Measurements from ENCODE around the gene ADGRV1. TPM values are rescaled to one million over a fixed set of nuclear protein-coding genes. Genes with fewer than 3 reads are reported as not detected.

ADGRV1 gene
- total and polyA plus RNA-seq, 7 experiments from 2014 or later = 0.32 to 1.1 TPM; not detected in 5

DNA sequence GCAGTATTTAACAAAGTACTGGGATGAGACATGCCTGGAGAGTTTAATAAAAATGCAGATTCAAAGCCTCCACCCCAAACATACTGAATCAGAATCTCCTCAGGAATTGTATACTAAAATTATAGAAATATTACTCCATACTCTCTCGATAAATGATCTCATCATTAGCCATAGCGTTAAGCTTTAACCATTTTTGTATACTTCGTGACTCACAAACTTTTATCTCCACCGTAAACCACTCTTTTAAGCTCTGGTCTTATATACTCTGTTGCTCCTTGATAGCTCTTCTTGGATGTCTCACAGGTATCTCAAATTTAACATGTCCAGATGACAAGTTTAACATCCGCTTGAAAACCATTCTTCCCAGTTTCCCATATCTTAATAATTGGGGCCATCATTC is 327.8 kb downstream of the ADGRV1 start:
- POLR2A ChIA-PET = no interaction called here
- H3K9me3 Mint-ChIP-seq = no peaks in the 10 kb centered on the region

DNA sequence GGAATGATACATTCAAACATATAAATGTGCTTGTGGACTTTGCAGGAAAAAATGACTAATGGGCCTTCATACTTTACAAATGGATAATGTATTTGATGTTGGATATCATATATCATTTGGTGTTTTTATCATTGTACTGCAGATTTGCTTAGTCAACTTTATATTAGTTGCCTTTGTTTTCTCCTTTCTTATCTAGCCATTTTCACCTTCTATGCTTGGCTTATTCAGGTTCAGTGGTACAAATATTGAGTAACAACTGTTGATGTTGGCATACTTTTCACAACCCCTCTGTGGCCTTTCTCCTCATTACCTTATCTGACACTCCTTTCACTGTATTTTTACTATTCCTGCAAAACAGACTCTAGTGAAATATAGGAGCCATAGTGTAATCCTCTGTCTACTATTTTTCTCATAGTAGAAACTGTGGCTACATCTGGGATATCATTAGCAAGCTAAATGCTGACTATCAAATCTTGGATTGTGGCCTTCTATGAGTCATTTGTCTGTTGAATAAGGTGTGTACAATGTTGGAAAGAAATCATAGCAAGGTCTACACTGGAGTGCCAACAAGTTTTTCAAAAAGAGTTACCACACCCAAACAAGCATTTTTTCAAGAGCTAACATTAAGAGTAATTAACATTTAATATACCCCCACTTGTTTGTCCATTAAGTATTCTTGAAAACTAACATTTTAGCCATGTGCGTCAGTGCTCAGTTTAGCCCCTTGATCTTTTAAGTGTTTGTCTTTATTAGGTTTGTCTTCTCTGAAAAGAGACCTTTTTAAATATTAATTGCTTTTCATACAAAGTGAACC is 330.1 kb downstream of the ADGRV1 start:
- H3K4me3 Mint-ChIP-seq = no peak overlapping the region
- intact Hi-C loops (cut with micrococcal nuclease) = no loop called here
- Histone ChIP-seq H3K4me1 (ENCODE audit: control insufficient read depth in 2 of 2, insufficient read depth in 2 of 2, low read length in 2 of 2) (no peaks in the 10 kb centered on the region), H3K9me3 (ENCODE audit: control insufficient read depth in 2 of 3, low read length in 3 of 3) (no peaks in the 10 kb centered on the region), H3K36me3 (ENCODE audit: control insufficient read depth in 2 of 3, insufficient read depth in 3 of 3, low read length in 3 of 3) (no peaks in the 10 kb centered on the region), H3K27me3 (ENCODE audit: control insufficient read depth in 2 of 2, insufficient read depth in 2 of 2, low read length in 2 of 2) (no peaks in the 10 kb centered on the region), H3K4me3 (ENCODE audit: low read length) (no peak overlapping the region), H3K27ac (ENCODE audit: low read depth, low read length) (no peak overlapping the region)
- no peaks in the 10 kb centered on the region for H3K36me3 Mint-ChIP-seq
- DNase-seq (no peak), ATAC-seq (no peak)
- ChIA-PET CTCF (no interaction called here), POLR2A (no interaction called here)
- no peaks in the 10 kb centered on the region for H3K4me1 Mint-ChIP-seq
- no peak overlapping the region for H3K27ac Mint-ChIP-seq
- no peaks in the 10 kb centered on the region for H3K9me3 Mint-ChIP-seq
- H3K27me3 Mint-ChIP-seq = peaks cover 4 to 18% (median 7%) of the 10 kb centered on the region in 5 donors

More for the DNA sequence above, 327.8 kb downstream of the ADGRV1 start:
- Mint-ChIP-seq H3K4me1 (no peaks in the 10 kb centered on the region), H3K27ac (no peak overlapping the region), H3K36me3 (no peaks in the 10 kb centered on the region), H3K4me3 (no peak overlapping the region), H3K27me3 (peaks cover 4 to 20% (median 11%) of the 10 kb centered on the region in 5 donors)
- no peak overlapping the region for H3K27ac ChIP-seq (ENCODE audit: low read depth, low read length)
- no peaks in the 10 kb centered on the region for H3K27me3 ChIP-seq (ENCODE audit: control insufficient read depth in 2 of 2, insufficient read depth in 2 of 2, low read length in 2 of 2)
- intact Hi-C loops (cut with micrococcal nuclease) = no loop called here
- H3K36me3 ChIP-seq (ENCODE audit: control insufficient read depth in 2 of 3, insufficient read depth in 3 of 3, low read length in 3 of 3) = no peaks in the 10 kb centered on the region
- CTCF ChIA-PET = no interaction called here
- DNase-seq (no peak), ATAC-seq (no peak)
- H3K9me3 ChIP-seq (ENCODE audit: control insufficient read depth in 2 of 3, low read length in 3 of 3) = no peaks in the 10 kb centered on the region
- H3K4me1 ChIP-seq (ENCODE audit: control insufficient read depth in 2 of 2, insufficient read depth in 2 of 2, low read length in 2 of 2) = no peaks in the 10 kb centered on the region
- H3K4me3 ChIP-seq (ENCODE audit: low read length) = no peak overlapping the region

DNA sequence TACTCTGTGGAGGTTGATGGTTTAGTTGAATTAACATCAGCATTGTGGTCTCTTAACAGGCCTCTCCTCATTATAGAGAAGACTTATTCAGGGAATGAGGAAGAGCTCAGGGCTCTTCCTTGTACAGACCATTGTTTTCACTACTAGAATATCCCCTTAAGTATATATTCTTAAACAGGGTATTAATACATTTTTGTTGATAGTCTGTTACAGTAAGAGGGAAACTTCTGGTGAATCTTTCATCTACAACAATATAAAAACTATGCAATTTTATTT is 330.7 kb downstream of the ADGRV1 start:
- ChIA-PET CTCF (no interaction called here), POLR2A (no interaction called here)
- no peak overlapping the region for H3K4me3 Mint-ChIP-seq
- Histone ChIP-seq H3K4me1 (ENCODE audit: control insufficient read depth in 2 of 2, insufficient read depth in 2 of 2, low read length in 2 of 2) (no peaks in the 10 kb centered on the region), H3K27me3 (ENCODE audit: control insufficient read depth in 2 of 2, insufficient read depth in 2 of 2, low read length in 2 of 2) (no peaks in the 10 kb centered on the region), H3K36me3 (ENCODE audit: control insufficient read depth in 2 of 3, insufficient read depth in 3 of 3, low read length in 3 of 3) (no peaks in the 10 kb centered on the region), H3K9me3 (ENCODE audit: control insufficient read depth in 2 of 3, low read length in 3 of 3) (no peaks in the 10 kb centered on the region), H3K4me3 (ENCODE audit: low read length) (no peak overlapping the region), H3K27ac (ENCODE audit: low read depth, low read length) (no peak overlapping the region)
- H3K4me1 Mint-ChIP-seq = no peaks in the 10 kb centered on the region
- DNase-seq (no peak), ATAC-seq (no peak)
- no peaks in the 10 kb centered on the region for H3K36me3 Mint-ChIP-seq
- H3K27me3 Mint-ChIP-seq = peaks cover 0 to 17% (median 7%) of the 10 kb centered on the region in 5 donors
- intact Hi-C loops (cut with micrococcal nuclease) = no loop called here
- no peak overlapping the region for H3K27ac Mint-ChIP-seq
- no peaks in the 10 kb centered on the region for H3K9me3 Mint-ChIP-seq

DNA sequence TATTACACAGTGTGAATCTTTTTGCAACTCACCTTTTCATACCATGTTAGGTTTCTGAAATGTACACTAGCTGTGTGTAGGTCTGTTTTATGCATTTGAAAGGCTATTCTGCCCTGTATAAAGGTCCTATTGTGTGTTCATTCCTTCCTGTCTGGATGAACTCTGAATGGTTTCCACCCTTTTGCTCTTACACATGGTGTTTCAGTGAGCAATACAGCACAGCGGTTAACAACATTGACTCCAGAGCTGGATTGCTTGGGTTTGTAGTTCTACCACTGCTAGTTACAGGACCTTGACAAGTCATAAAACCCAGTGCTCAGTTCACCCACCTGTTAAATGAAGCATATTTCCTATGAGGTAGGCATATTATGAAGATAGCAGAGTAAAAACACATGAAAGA is 331.6 kb downstream of the ADGRV1 start:
- ChIA-PET CTCF (no interaction called here), POLR2A (interaction anchor here (0.7 kb wide), 1 partner anchor 27 kb away, joined by 3 read pairs; no protein-coding TSS in a partner anchor)

GRCh38 chr5:90894866-90895420 is 336.3 kb downstream of the ADGRV1 start:
- Mint-ChIP-seq H3K9me3 (no peaks in the 10 kb centered on the region), H3K36me3 (no peaks in the 10 kb centered on the region), H3K4me3 (no peak overlapping the region), H3K27ac (no peak overlapping the region), H3K4me1 (peaks cover 0 to 2% (median 0%) of the 10 kb centered on the region in 7 donors), H3K27me3 (peaks cover 0 to 3% (median 0%) of the 10 kb centered on the region in 5 donors)
- Histone ChIP-seq H3K27ac (ENCODE audit: low read depth, low read length) (no peak overlapping the region), H3K36me3 (ENCODE audit: control insufficient read depth in 2 of 3, insufficient read depth in 3 of 3, low read length in 3 of 3) (no peaks in the 10 kb centered on the region), H3K4me3 (ENCODE audit: low read length) (no peak overlapping the region), H3K27me3 (ENCODE audit: control insufficient read depth in 2 of 2, insufficient read depth in 2 of 2, low read length in 2 of 2) (no peaks in the 10 kb centered on the region), H3K4me1 (ENCODE audit: control insufficient read depth in 2 of 2, insufficient read depth in 2 of 2, low read length in 2 of 2) (no peaks in the 10 kb centered on the region), H3K9me3 (ENCODE audit: control insufficient read depth in 2 of 3, low read length in 3 of 3) (no peaks in the 10 kb centered on the region)
- DNase-seq = no peak
- ChIA-PET CTCF (interaction anchor here (1.1 kb wide), 1 partner anchor 37 kb away, joined by 3 read pairs; no protein-coding TSS in a partner anchor), POLR2A (no interaction called here)
- no peak for ATAC-seq
- intact Hi-C loops (cut with micrococcal nuclease) = no loop called here

More for the DNA sequence above, 331.6 kb downstream of the ADGRV1 start:
- Histone ChIP-seq H3K4me1 (ENCODE audit: control insufficient read depth in 2 of 2, insufficient read depth in 2 of 2, low read length in 2 of 2) (no peaks in the 10 kb centered on the region), H3K4me3 (ENCODE audit: low read length) (no peak overlapping the region), H3K27ac (ENCODE audit: low read depth, low read length) (no peak overlapping the region), H3K36me3 (ENCODE audit: control insufficient read depth in 2 of 3, insufficient read depth in 3 of 3, low read length in 3 of 3) (no peaks in the 10 kb centered on the region), H3K27me3 (ENCODE audit: control insufficient read depth in 2 of 2, insufficient read depth in 2 of 2, low read length in 2 of 2) (no peaks in the 10 kb centered on the region), H3K9me3 (ENCODE audit: control insufficient read depth in 2 of 3, low read length in 3 of 3) (no peaks in the 10 kb centered on the region)
- Mint-ChIP-seq H3K9me3 (no peaks in the 10 kb centered on the region), H3K4me3 (no peak overlapping the region), H3K4me1 (no peaks in the 10 kb centered on the region), H3K27me3 (peaks cover 0 to 16% (median 7%) of the 10 kb centered on the region in 5 donors), H3K27ac (no peak overlapping the region), H3K36me3 (no peaks in the 10 kb centered on the region)
- ATAC-seq = no peak
- no peak for DNase-seq
- intact Hi-C loops (cut with micrococcal nuclease) = no loop called here

GRCh38 chr5:90897618-90898017 is 339.0 kb downstream of the ADGRV1 start:
- no peak for DNase-seq
- H3K4me1 Mint-ChIP-seq = peaks cover 0 to 2% (median 0%) of the 10 kb centered on the region in 7 donors
- Histone ChIP-seq H3K36me3 (ENCODE audit: control insufficient read depth in 2 of 3, insufficient read depth in 3 of 3, low read length in 3 of 3) (no peaks in the 10 kb centered on the region), H3K27ac (ENCODE audit: low read depth, low read length) (no peak overlapping the region), H3K4me3 (ENCODE audit: low read length) (no peak overlapping the region), H3K27me3 (ENCODE audit: control insufficient read depth in 2 of 2, insufficient read depth in 2 of 2, low read length in 2 of 2) (no peaks in the 10 kb centered on the region), H3K4me1 (ENCODE audit: control insufficient read depth in 2 of 2, insufficient read depth in 2 of 2, low read length in 2 of 2) (no peaks in the 10 kb centered on the region), H3K9me3 (ENCODE audit: control insufficient read depth in 2 of 3, low read length in 3 of 3) (no peaks in the 10 kb centered on the region)
- ATAC-seq = no peak
- H3K27ac Mint-ChIP-seq = no peak overlapping the region
- peaks cover 0 to 3% (median 0%) of the 10 kb centered on the region in 5 donors for H3K27me3 Mint-ChIP-seq
- intact Hi-C loops (cut with micrococcal nuclease) = no loop called here
- no peaks in the 10 kb centered on the region for H3K9me3 Mint-ChIP-seq
- H3K36me3 Mint-ChIP-seq = no peaks in the 10 kb centered on the region
- POLR2A ChIA-PET = no interaction called here
- CTCF ChIA-PET = no interaction called here
- H3K4me3 Mint-ChIP-seq = no peak overlapping the region

Measured in naive thymus-derived CD4-positive, alpha-beta T cell (primary cell).